IPS DF 6.9 (cell line): ENCODE data around the gene C3orf22.

Experiments
- DNase-seq: peaks from one replicate; pipeline ENCODE4 v3.0.0-alpha.2; 2013; ENCODE audit warnings: low read depth, low spot score
- H3K27ac ChIP-seq: one replicate; pipeline ENCODE4 v1.5.1; 2013; ENCODE audit warnings: low read length, control low read depth
- H3K27me3 ChIP-seq: 2 replicates; pipeline ENCODE4 v1.6.1; 2013; ENCODE audit warnings: mild to moderate bottlenecking, low read length; ENCODE audit not compliant: control insufficient read depth, insufficient read depth
- H3K36me3 ChIP-seq: 2 replicates; pipeline ENCODE4 v1.6.1; 2013; ENCODE audit warnings: low read length; ENCODE audit not compliant: control insufficient read depth, insufficient read depth
- H3K4me1 ChIP-seq: 2 replicates; pipeline ENCODE4 v1.6.1; 2013; ENCODE audit warnings: low read length; ENCODE audit not compliant: control insufficient read depth, insufficient read depth
- H3K4me3 ChIP-seq: 2 replicates; pipeline ENCODE4 v1.5.1; 2013; ENCODE audit warnings: mild to moderate bottlenecking, low read length
- H3K9me3 ChIP-seq: 2 replicates; pipeline ENCODE4 v1.6.1; 2013; ENCODE audit warnings: low read length, inconsistent platforms; ENCODE audit not compliant: control insufficient read depth, insufficient read depth
- WGBS: extraction: QIAGEN DNeasy Blood & Tissue Kit; methylation state at CpG from one replicate; pipeline ENCODE4 v1.1.7; 2013; ENCODE audit warnings: mixed read lengths, missing lambda C conversion rate; ENCODE audit not compliant: insufficient read length, insufficient coverage; 5-methylcytosine and 5-hydroxymethylcytosine counted together

Gene C3orf22

DNA sequence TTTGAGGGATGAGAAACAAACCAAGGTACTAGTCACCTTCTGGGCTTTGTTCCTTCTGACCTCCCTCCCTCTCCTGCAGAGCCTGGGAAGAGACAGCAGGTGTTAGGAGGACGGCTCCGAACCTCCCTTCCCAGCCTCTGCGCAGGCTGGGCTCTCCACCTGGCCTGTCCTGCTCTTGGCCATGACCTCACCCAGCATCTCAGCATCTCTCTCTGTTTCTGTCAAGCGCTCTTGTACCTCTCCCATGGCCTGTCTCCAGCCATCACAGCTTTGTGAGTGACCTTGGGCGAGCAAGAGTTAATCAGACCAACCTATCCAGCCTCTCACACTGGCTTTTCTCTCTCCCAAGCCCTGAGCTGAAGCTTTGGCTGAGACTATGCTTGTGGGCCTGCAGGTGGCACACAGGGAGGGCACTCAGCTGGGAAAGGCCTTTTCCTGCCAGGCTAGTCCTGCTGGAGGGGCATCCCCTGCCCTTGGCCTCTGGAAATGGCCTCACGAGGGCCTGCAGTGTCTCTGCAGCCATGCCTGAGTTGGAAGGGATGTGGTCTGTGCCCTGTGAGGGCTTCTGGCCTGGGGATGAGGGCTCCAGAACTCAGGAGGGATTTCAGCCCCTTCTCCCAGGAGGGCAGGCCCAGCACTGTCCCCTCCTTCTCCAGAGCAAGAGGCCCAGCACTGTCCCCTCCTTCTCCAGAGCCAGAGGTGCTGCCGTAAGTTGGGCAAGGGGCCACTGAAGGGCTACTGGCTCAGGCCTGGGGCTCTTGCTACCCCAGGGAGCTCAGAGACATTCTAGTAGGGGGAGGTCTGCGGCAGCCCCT is 32.7 kb downstream of the C3orf22 start:
- H3K9me3 ChIP-seq, result no peaks in the 10 kb centered on the region
- no peak overlapping the region for H3K27ac ChIP-seq
- H3K36me3 ChIP-seq, result no peaks in the 10 kb centered on the region
- WGBS, result no CpG with 5 or more reads among the region's 8 CpGs
- no peak overlapping the region for H3K4me3 ChIP-seq
- peaks cover 5% of the 10 kb centered on the region for H3K4me1 ChIP-seq
- H3K27me3 ChIP-seq, result no peaks in the 10 kb centered on the region; the same call in 1 of the 2 replicates
- DNase-seq, result no peak

DNA sequence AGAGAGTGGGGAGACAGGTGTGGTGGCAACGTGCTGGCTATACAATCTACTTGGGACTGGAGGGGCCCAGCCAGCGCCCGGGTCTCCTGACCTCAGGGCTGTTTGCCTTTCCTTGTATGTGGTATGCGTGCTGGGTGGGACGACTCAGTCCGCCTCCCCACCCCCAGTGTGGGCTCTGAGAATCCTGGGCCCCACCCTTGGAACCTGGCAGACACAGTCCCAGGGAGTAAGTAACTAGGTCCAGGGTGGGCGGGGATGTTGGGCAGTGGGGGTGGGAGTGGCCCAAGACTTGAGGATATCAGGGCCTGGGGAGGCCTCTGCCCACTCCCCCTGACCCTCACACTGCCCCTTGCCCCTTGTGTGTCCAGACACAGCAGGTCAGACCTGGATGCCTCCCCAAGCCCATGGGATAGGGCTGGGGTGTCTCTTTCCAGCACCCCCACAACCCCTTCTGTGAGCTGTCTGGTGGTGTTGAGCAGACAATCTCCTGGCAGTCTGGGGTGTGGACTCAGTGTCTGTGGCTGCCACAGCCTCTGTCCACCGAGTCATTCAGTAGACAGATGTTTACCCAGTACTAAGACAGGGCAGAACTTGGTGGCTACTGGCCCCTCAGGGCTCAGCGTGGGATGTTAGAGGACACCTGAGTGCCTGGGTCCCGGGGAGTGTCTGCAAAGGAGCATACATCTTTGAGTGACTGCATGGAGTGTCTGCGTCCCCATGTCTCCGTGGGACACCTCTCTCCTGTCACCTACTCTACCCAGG is 33.5 kb downstream of the C3orf22 start:
- WGBS, result no CpG with 5 or more reads among the region's 12 CpGs
- H3K9me3 ChIP-seq, result no peaks in the 10 kb centered on the region
- H3K27me3 ChIP-seq, result no peaks in the 10 kb centered on the region; the same call in 1 of the 2 replicates
- H3K36me3 ChIP-seq, result no peaks in the 10 kb centered on the region
- DNase-seq, result no peak
- peaks cover 5% of the 10 kb centered on the region for H3K4me1 ChIP-seq
- H3K27ac ChIP-seq, result no peak overlapping the region
- no peak overlapping the region for H3K4me3 ChIP-seq

DNA sequence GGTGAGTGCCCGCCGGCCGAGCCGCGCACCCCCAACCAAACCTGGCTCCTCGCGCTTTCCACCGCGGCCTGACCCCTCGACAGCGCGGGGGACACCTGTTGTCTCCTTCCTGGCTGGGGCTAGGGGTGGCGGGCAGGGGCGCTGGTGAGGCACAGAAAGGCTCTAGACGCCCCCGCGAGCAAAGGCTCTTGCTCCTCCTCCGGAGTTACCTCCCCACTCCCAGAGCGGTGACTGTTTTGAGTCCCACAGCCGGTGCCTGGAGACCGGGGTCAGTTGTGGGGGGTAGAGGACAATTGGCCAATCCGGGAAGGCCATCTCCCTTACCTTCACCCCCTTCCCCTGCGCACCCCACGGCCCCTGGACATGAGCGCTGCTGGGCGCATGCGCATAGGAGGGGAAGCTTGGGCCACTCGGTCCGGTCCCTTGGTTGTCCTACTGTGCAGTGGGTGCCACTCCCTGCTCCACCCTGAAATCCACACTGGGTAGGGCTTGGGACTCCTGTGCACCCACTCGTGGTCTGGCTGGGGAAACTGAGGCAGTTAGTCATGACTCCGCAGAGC is 34.2 kb downstream of the C3orf22 start:
- no peaks in the 10 kb centered on the region for H3K36me3 ChIP-seq
- no peaks in the 10 kb centered on the region; the same call in 1 of the 2 replicates for H3K27me3 ChIP-seq
- H3K4me1 ChIP-seq, result peaks cover 5% of the 10 kb centered on the region
- no peak overlapping the region for H3K27ac ChIP-seq
- H3K9me3 ChIP-seq, result no peaks in the 10 kb centered on the region
- DNase-seq, result no peak
- WGBS, result no CpG with 5 or more reads among the region's 31 CpGs
- peak overlapping the region; percentile 48; the same call in 1 of the 2 replicates for H3K4me3 ChIP-seq

DNA sequence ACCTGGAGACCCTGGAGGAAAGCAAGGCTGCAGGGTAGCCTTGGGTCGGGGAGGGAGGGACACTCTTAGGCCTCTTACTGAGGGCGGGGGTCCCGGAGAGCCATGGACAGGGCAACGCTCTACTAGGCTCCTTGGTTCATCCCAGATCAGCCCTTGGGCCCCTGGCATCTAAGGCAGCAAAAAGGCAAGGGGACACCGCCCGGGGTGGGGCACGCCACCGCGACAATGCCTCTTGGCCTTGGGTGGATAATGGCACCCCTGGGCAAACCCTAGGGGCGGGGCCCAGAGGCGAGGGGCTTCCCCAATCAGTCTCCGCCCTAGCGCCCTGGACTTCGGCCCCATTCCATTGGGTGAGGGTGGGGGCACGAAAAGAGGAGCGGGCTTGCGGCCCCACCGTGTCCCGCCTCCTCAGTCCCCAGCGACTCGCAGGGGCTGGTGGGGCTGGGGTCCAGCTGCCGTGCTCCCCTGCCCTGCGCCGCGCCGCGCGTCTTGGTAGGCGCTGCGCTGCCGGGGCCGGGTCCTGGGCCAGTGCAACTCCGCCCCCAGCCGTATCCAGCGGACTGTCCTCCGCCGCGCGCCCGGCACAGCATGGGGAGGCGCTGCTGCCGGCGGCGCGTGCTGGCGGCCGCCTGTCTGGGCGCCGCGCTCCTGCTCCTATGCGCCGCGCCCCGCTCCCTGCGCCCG is 34.8 kb downstream of the C3orf22 start, which contains the start of gene CHST13:
Gene CHST13, plus strand, starts transcription at position 411 of the 684 bp plus-strand sequence. Its CDS starts 178 bp downstream, at position 589.
- no peak within 1 kb of the TSS for H3K27ac ChIP-seq
- H3K4me3 ChIP-seq, result peak within 1 kb of the TSS; percentile 48; the same call in 1 of the 2 replicates
- H3K36me3 ChIP-seq, result no peaks in the 10 kb centered on the region
- H3K9me3 ChIP-seq, result no peaks in the 10 kb centered on the region
- H3K27me3 ChIP-seq, result no peaks in the 10 kb centered on the region; the same call in 1 of the 2 replicates
- DNase-seq, result no peak
- WGBS, result no CpG with 5 or more reads among the region's 56 CpGs
- H3K4me1 ChIP-seq, result peaks cover 5% of the 10 kb centered on the region; the same call in 1 of the 2 replicates

DNA sequence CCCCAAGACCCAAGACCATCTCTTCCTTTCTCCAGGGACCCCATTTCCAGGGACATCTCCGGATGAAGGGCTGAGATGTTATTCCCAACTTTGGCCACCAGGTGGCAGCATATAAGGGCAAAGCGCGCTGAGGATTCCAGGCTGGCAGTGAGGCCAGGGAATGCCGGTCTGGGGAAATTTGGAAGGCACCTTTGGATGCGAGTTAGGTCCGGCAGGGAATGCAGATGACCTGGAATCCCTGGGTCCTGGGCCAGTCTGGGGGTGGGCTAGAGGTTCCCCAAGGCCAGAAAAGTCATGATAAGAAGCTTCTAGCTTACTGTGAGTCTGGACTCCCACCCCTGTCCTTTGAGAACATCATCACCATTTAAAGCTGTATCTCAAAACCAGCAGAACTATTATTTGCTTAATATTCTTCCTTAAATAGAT is 36.4 kb downstream of the C3orf22 start:
- Histone ChIP-seq H3K9me3 (no peaks in the 10 kb centered on the region), H3K4me3 (no peak overlapping the region), H3K27me3 (no peaks in the 10 kb centered on the region; the same call in 1 of the 2 replicates), H3K27ac (no peak overlapping the region), H3K4me1 (peaks cover 5% of the 10 kb centered on the region; the same call in 1 of the 2 replicates), H3K36me3 (no peaks in the 10 kb centered on the region)
- DNase-seq, result no peak
- no CpG with 5 or more reads among the region's 6 CpGs for WGBS

DNA sequence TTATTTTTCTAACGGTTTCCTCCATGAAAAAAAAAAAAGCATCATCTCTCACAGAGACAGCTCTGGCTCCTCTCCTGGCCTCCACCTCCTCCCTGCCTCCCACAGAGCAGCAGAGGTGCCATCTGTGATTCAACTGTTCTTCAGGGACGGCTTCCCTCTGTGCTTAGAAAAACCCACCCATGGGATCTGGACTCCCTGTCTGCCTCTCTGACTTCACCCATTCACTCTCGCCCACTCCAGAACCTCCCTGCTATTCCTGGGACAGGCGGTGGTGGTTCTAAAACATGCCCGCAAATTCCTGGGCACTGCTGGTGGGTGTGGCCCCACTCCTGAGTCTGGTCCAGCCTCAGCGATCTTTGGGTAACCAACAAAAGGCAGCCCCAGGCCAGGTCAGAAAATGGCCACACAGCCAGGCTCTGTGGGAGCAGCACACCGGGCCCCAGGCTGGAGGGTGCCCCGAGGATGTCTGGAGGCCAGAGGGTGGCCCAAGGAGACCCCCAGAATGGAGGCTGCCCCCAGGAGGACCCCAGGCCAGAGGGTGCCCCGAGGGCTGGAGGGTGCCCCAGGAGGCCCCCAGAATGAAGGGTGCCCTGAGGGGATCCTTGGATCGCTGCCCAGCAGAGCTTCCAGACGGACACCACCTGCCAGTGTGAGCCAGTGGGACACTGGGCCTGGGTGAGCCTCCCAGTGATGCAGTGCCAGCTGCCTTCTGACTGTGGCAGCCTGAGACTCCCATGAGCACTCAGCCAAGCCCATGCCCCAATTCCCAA is 37.4 kb downstream of the C3orf22 start:
- peaks cover 4% of the 10 kb centered on the region; the same call in 1 of the 2 replicates for H3K4me1 ChIP-seq
- H3K36me3 ChIP-seq, result no peaks in the 10 kb centered on the region
- H3K9me3 ChIP-seq, result no peaks in the 10 kb centered on the region
- no peak overlapping the region for H3K27ac ChIP-seq
- no CpG with 5 or more reads among the region's 11 CpGs for WGBS
- no peak for DNase-seq
- no peaks in the 10 kb centered on the region; the same call in 1 of the 2 replicates for H3K27me3 ChIP-seq
- H3K4me3 ChIP-seq, result no peak overlapping the region

DNA sequence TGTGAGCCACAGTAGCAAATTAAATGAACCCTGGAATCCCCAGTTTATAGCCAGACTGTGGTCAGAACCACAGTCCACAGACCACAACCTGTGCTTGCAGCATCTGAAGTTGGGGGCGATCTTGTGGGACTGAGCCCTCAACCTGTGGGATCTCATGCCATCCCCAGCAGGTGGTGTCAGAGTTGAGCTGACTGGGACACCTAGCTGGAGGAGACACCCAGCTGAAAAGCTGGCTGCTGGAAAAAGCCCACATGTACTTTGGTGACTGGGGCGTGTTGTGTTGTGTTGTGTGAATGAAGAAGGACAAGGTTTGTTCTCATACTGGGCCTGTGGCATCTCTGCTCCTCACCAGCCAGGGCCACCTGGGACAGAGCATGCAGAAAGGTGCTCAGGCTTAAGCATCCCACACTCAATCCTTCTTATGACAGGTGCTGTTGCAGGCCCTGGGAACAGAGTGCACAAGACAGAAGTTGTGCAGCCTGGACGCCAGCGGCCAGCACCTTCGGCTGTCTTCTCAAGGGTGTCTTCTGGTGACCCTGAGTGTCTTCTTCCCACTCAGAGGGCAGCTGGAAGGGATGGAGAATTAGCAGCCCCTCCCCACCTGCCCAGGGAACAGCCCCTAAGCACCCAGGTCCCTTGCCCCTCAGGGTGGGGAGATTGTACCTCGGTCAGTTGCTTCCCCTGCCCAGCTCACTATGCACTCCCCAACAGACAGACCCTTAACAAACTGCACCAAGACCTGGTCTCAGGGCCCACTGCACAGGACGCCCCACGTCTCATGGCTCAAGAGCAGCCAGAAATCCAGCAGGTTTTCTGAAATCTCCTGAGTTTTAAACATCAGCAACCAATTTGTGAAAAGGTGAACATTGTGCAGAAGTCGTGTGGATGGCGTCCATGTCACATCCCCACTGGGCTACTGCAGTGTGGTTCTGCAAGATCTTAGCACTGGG is 39.0 kb downstream of the C3orf22 start:
- Histone ChIP-seq H3K27ac (no peak overlapping the region), H3K27me3 (no peaks in the 10 kb centered on the region; the same call in 1 of the 2 replicates), H3K36me3 (no peaks in the 10 kb centered on the region), H3K9me3 (no peaks in the 10 kb centered on the region), H3K4me1 (peaks cover 4% of the 10 kb centered on the region; the same call in 1 of the 2 replicates), H3K4me3 (no peak overlapping the region)
- DNase-seq, result no peak
- WGBS, result no CpG with 5 or more reads among the region's 10 CpGs

DNA sequence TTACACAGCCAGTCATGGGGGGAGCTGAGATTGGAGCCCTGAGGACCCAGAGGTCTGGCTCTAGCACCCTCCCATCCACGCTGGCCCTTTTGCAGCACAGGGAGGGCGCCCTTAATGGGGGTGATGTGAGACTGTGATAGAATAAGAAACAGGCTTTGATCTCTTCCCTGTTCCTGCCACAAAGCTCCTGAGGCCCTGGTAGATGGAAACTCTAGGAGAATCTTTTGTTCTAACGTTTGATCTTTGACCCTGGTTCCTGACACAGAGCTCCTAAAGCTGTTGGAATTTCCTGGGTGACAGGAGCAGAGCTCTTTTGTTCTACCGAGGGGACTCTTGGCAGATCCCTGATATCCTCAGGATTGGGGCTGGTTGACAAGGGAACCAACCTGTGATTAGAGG is 40.0 kb downstream of the C3orf22 start:
- no peaks in the 10 kb centered on the region; the same call in 1 of the 2 replicates for H3K27me3 ChIP-seq
- DNase-seq, result no peak
- no peaks in the 10 kb centered on the region for H3K36me3 ChIP-seq
- no peak overlapping the region for H3K4me3 ChIP-seq
- no peaks in the 10 kb centered on the region for H3K9me3 ChIP-seq
- peaks cover 2% of the 10 kb centered on the region; the same call in 1 of the 2 replicates for H3K4me1 ChIP-seq
- WGBS, result no CpG with 5 or more reads among the region's 4 CpGs
- no peak overlapping the region for H3K27ac ChIP-seq
